Left lung (tissue), 10 donors: ENCODE measurements around the gene NDUFV1. TPM values are rescaled to one million over a fixed set of nuclear protein-coding genes. Genes with fewer than 3 reads are reported as not detected.

ENCODE experiments used
- ATAC-seq: fragments of 200-7000 bp; cut with Tn5 transposase; one replicate; pipeline ENCODE4 v1.9.1; 2020; ENCODE audit warnings: moderate library complexity
- DNase-seq, 4 donors: peaks; one replicate each; pipeline ENCODE4 v3.0.0-alpha.2; 2013 to 2020
- H3K27ac ChIP-seq, 2 donors: fragments of 200-600 bp; sonication (generic) in 1 of 2; one replicate each; pipeline versions ENCODE4 v1.5.0 to v1.8.0; 2020 to 2021
- H3K27me3 ChIP-seq, 2 donors: fragments of 200-600 bp; sonication (generic) in 1 of 2; one replicate each; pipeline versions ENCODE4 v1.5.0 to v1.8.0; 2020 to 2021
- H3K36me3 ChIP-seq, 2 donors: fragments of 200-600 bp; sonication (generic) in 1 of 2; one replicate each; pipeline versions ENCODE4 v1.5.0 to v1.8.0; 2020 to 2021
- H3K4me1 ChIP-seq, 2 donors: fragments of 200-600 bp; one replicate each; pipeline ENCODE4 v1.8.0; 2021
- H3K4me3 ChIP-seq, 2 donors: fragments of 200-600 bp; sonication (generic) in 1 of 2; one replicate each; pipeline versions ENCODE4 v1.5.0 to v1.8.0; 2020 to 2021; ENCODE audit warnings: mild to moderate bottlenecking in 1 of 2
- H3K9me3 ChIP-seq, 2 donors: fragments of 200-600 bp; sonication (generic) in 1 of 2; one replicate each; pipeline versions ENCODE4 v1.5.0 to v1.8.0; 2020 to 2021
- intact Hi-C, 2 donors: fragments of 100-400 bp; cut with DNase I; formaldehyde crosslinking; loops; one replicate each; pipeline versions ENCODE4 v1.11.2 to v1.14.2; 2022
- polyA plus RNA-seq, 6 donors: library from polyadenylated mRNA; unstranded; fragments of 120-200 nt; gene quantifications; one replicate each; pipeline ENCODE4 v1.2.1, GENCODE V29; 2013; ENCODE audit not compliant: insufficient read length in 6 of 6
- total RNA-seq, 2 donors: library from RNA; stranded (reverse); fragmentation: NEBNext Ultra II Directional; extraction: Animal tissue kit (Norgen Biotek cat#: 25700); gene quantifications; one replicate each; pipeline ENCODE4 v1.2.1, GENCODE V29; 2021
- TF ChIP-seq, protein P1 (sequence below), 2 donors: fragments of 200-600 bp; sonication (generic) in 1 of 2; IDR thresholded peaks; one replicate each; pipeline versions ENCODE4 v1.5.0 to v1.8.0; 2021; ENCODE audit warnings: antibody characterized with exemption in 2 of 2
- donor health status: DM: no; HTN: yes; CAD: no.
- donor health status: DM: no; HTN: no; CAD: no.

NDUFV1 gene
- total and polyA plus RNA-seq, 8 donors, result 136 to 204 (median 163) TPM

DNA sequence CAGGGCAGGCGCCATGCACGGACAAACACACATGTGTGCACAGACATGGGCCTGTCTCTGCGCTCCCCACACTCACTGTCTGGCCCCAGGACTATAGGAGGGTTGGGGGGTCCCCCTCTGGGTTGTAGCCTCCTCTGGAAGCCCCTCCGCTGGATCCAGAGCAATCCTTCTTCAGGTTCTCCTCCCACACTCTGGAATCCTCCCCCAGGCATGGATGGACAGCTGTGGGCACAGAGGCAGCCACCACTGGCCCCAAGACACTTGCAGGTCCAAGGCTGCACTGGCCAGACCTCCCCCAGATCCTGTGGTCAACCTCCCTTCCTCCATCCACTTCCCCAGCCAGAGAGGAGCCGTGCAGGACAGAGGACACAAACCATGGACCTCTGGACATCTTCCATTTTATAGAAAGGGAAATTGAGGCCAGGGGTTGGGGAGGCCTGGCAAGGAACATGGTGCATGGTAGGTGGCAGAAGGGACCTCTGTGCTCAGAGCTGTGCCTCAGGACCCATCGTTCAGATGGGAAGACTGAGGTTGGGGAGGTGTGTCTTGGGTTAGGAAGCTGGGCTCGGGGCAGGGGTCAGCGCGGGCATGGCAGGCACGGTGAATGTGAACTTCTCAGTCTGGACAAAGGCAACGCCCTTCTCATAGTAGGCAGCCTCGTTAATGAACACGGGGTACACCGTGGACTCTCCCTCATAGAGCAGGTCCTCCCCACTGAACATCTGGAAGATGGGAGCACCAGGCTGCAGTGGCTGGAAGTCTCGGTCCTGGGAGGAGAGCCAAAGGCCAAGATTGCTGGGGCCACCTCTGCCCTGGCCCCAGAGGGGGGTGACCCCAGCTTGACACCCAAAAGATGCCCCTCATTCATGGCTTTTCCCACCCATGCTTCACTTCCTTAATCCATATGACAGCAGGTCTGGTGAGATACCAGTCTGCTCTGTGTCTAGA lies 35.7 kb downstream of the NDUFV1 start:
- Histone ChIP-seq H3K27me3 (peaks cover 0 to 44% of the 10 kb centered on the region in 2 donors), H3K4me3 (no peak overlapping the region), H3K27ac (no peak overlapping the region), H3K4me1 (peaks cover 0 to 10% of the 10 kb centered on the region in 2 donors), H3K9me3 (peaks cover 0 to 6% of the 10 kb centered on the region in 2 donors), H3K36me3 (no peaks in the 10 kb centered on the region)
- no peak for ATAC-seq
- DNase-seq, result peak in 1 of 4 donors; percentile 25
- intact Hi-C loops, result no loop called here
- TF ChIP-seq, protein P1, sequence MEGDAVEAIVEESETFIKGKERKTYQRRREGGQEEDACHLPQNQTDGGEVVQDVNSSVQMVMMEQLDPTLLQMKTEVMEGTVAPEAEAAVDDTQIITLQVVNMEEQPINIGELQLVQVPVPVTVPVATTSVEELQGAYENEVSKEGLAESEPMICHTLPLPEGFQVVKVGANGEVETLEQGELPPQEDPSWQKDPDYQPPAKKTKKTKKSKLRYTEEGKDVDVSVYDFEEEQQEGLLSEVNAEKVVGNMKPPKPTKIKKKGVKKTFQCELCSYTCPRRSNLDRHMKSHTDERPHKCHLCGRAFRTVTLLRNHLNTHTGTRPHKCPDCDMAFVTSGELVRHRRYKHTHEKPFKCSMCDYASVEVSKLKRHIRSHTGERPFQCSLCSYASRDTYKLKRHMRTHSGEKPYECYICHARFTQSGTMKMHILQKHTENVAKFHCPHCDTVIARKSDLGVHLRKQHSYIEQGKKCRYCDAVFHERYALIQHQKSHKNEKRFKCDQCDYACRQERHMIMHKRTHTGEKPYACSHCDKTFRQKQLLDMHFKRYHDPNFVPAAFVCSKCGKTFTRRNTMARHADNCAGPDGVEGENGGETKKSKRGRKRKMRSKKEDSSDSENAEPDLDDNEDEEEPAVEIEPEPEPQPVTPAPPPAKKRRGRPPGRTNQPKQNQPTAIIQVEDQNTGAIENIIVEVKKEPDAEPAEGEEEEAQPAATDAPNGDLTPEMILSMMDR (IDR thresholded peaks at IDR 0.05), result no peak

DNA sequence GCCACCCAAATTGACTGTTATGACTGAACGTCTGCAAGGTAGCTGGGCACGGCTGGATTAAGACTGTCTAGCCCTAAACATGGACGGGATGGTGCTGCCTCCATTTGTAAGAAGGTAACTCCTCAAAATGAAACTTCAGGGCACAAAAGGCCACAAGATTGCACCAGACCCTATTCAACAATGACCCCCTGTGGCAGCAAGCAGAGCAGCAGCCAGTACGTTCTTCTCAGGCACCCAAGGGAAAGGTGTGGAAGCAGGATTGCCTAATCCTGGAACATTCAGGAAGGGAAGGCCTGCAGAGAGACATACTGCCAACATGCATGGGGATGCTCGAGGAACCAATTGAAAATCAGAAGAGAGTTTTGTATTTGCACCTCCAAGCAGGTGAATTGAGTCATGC lies 37.3 kb downstream of the NDUFV1 start:
- TF ChIP-seq, protein P1 (IDR thresholded peaks at IDR 0.05), result no peak
- no peak overlapping the region for H3K4me3 ChIP-seq
- H3K4me1 ChIP-seq, result peaks cover 0 to 16% of the 10 kb centered on the region in 2 donors
- H3K9me3 ChIP-seq, result peaks cover 0 to 6% of the 10 kb centered on the region in 2 donors
- peak in 1 of 4 donors; percentile 14 for DNase-seq
- peaks cover 0 to 53% of the 10 kb centered on the region in 2 donors for H3K27me3 ChIP-seq
- no peak overlapping the region for H3K27ac ChIP-seq
- intact Hi-C loops, result no loop called here
- H3K36me3 ChIP-seq, result no peaks in the 10 kb centered on the region
- ATAC-seq, result no peak

DNA sequence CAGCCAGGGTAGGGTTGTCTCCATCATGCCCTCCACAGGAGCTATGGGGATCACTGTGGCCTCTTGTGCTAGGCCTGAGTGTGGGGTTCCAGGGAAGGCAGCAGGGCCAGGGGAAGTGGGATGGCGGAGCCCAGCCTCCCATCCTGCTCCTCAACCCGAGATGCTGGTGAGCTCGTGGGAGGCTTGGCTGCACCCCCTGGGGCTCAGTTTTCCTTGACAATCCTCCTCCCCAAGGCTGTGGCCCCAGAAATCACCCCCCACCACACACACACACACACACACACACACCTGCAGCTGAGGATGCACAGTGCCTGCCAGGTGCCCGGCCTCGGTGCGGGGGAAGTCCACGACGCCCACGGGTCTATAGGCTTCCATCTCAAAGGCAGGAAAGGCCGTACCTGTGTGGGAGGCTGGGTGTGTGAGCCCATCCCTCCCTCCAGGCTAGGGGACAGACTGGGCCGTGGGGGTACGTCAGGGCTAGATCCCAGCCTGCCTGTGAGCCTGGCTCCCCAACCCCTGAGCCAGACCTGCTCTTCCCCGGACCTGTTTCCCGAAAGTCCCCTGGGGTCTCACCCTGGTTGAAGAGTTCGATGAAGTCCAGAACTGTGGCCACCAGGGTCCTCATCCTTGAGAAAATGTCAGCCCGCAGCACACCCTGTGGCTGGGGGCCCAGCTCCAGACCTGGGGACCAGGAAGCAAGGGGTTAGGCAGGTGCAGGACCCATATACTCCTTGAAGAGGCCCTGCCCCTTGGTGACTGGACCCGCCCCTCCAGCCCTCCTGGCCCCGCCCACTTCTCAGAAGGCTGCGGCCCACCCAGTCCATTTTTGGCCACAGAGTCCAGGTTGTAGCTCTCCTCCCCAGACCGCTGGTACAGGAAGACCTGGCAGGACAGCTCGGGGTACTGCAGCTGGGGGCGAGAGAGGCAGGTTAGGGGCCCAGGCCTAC lies 38.0 kb downstream of the NDUFV1 start:
- Histone ChIP-seq H3K4me1 (peaks cover 0 to 16% of the 10 kb centered on the region in 2 donors), H3K27me3 (peaks cover 0 to 49% of the 10 kb centered on the region in 2 donors), H3K27ac (no peak overlapping the region), H3K4me3 (no peak overlapping the region), H3K9me3 (peaks cover 0 to 6% of the 10 kb centered on the region in 2 donors), H3K36me3 (no peaks in the 10 kb centered on the region)
- DNase-seq (peak in 1 of 4 donors; percentile 26), ATAC-seq (no peak)
- TF ChIP-seq, protein P1 (IDR thresholded peaks at IDR 0.05), result no peak
- intact Hi-C loops, result no loop called here

DNA sequence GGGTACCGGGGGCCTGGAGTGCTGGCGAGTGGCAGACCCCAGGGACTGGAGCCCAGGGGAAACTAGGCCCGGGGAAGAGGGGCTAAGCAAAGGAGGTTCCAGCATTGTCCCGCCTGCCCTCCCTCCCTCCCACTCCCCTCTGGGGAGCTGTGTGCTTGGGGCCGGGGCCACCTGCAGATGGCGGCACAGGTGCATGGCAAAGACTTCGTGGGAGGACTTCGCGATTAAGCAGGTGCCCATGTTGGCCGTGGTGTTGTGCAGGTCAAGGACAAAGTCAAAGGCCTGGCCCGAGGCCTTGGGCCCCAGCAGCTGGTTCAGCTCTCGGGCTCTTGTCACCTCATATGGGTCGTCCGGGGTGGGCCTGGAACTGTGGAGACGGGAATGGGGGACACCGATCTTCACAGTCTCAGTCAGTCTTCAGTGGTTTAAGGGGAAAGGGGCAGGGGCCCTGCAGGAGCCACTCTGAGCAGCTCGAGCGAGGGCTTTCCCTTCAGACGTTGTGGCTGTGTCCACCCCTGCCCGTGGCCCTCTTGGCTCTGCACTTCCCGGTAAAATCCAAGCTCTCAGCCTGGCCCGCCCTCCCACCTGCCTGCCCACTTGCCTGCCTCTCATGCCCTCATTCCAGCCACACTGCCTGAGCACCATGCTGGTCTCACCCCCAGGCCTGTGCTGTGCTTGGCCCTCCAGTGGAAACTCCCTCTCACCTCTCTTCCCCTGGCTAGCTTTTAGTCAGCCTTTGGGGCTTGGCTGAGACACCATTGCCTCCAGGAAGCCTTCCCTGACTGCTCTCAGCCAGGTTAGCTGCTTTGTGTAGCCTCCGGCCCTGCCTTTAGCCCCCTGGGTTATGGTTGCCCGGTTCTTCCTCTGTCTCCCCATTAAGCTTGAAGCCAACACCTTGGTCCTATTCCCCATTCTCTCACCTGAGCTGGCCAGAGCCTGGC lies 39.1 kb downstream of the NDUFV1 start:
- intact Hi-C loops, result no loop called here
- peaks cover 0 to 16% of the 10 kb centered on the region in 2 donors for H3K4me1 ChIP-seq
- H3K36me3 ChIP-seq, result no peaks in the 10 kb centered on the region
- H3K9me3 ChIP-seq, result peaks cover 0 to 6% of the 10 kb centered on the region in 2 donors
- H3K27ac ChIP-seq, result no peak overlapping the region
- H3K4me3 ChIP-seq, result no peak overlapping the region
- TF ChIP-seq, protein P1 (IDR thresholded peaks at IDR 0.05), result no peak
- peak in 2 of 4 donors; percentile 24 to 66 for DNase-seq
- peaks cover 0 to 48% of the 10 kb centered on the region in 2 donors for H3K27me3 ChIP-seq
- ATAC-seq, result no peak
